CD4-positive, alpha-beta memory T cell (primary cell): ENCODE data around the gene ZNF609. TPM values are rescaled to one million over a fixed set of nuclear protein-coding genes. Genes with fewer than 3 reads are reported as not detected.
A peak's percentile ranks its signal among the peaks of the same experiment; 100 is the strongest.

Source experiments
- CTCF ChIA-PET: fragments of 350-600 bp; sonication (Branson Sonifier 250); formaldehyde crosslinking; loops from one replicate; lab custom pipeline; 2021; ENCODE audit warnings: inconsistent platforms; ENCODE audit not compliant: partially characterized antibody; lab: Charles Lee
- POLR2A ChIA-PET: fragments of 350-600 bp; sonication (Branson Sonifier 250); formaldehyde crosslinking; loops from one replicate; lab custom pipeline; 2021; ENCODE audit not compliant: partially characterized antibody; lab: Charles Lee
- DNase-seq, 5 donors: peaks; one replicate each; pipeline versions ENCODE4 v3.0.0 to v3.0.0-alpha.2; 2020 to 2022; ENCODE audit warnings: mixed read lengths in 1 of 5
- H3K27ac ChIP-seq: one replicate; pipeline ENCODE4 v1.7.0; 2013; ENCODE audit warnings: low read depth, low read length
- H3K27me3 ChIP-seq: 2 replicates; pipeline ENCODE4 v1.7.0; 2013; ENCODE audit warnings: mild to moderate bottlenecking, low read length, moderate library complexity; ENCODE audit not compliant: insufficient read depth
- H3K36me3 ChIP-seq: 2 replicates; pipeline ENCODE4 v1.7.0; 2013; ENCODE audit warnings: mild to moderate bottlenecking, low read length, moderate library complexity; ENCODE audit not compliant: insufficient read depth
- H3K4me1 ChIP-seq: 2 replicates; pipeline ENCODE4 v1.7.0; 2013; ENCODE audit warnings: mild to moderate bottlenecking, low read length, moderate library complexity; ENCODE audit not compliant: insufficient read depth
- H3K4me3 ChIP-seq, 2 donors: one replicate each; pipeline ENCODE4 v1.7.0; 2013; ENCODE audit warnings: low read length in 2 of 2, mild to moderate bottlenecking in 1 of 2
- H3K9me3 ChIP-seq, 2 donors: one replicate each; pipeline ENCODE4 v1.7.0; 2013; ENCODE audit warnings: low read length in 2 of 2, control low read depth in 1 of 2; ENCODE audit not compliant: control insufficient read depth in 1 of 2
- H3K27ac Mint-ChIP-seq, 7 donors: one replicate each; pipeline ENCODE4 v1.8.0; 2020 to 2021; ENCODE audit warnings: mixed read lengths in 7 of 7, mild to moderate bottlenecking in 6 of 7, inconsistent platforms in 3 of 7, moderate library complexity in 3 of 7
- H3K27me3 Mint-ChIP-seq, 2 donors: one replicate each; pipeline ENCODE4 v1.8.0; 2020 to 2021; ENCODE audit warnings: mixed read lengths in 2 of 2
- H3K36me3 Mint-ChIP-seq, 2 donors: one replicate each; pipeline ENCODE4 v1.8.0; 2020 to 2021; ENCODE audit warnings: mixed read lengths in 2 of 2, inconsistent platforms in 1 of 2, mild to moderate bottlenecking in 1 of 2
- H3K4me1 Mint-ChIP-seq, 4 donors: one replicate each; pipeline ENCODE4 v1.8.0; 2020 to 2021; ENCODE audit warnings: mixed read lengths in 4 of 4, mild to moderate bottlenecking in 1 of 4
- H3K4me3 Mint-ChIP-seq, 8 donors: one replicate each; pipeline ENCODE4 v1.8.0; 2020 to 2021; ENCODE audit warnings: mixed read lengths in 8 of 8, mild to moderate bottlenecking in 7 of 8, moderate library complexity in 6 of 8, inconsistent platforms in 3 of 8
- H3K9me3 Mint-ChIP-seq, 8 donors: one replicate each; pipeline ENCODE4 v1.8.0; 2020 to 2021; ENCODE audit warnings: mixed read lengths in 8 of 8, mild to moderate bottlenecking in 5 of 8, inconsistent platforms in 3 of 8, moderate library complexity in 1 of 8
- intact Hi-C: fragments of 100-400 bp; cut with micrococcal nuclease; formaldehyde crosslinking; loops from one replicate; pipeline ENCODE4 v1.15.1; 2023
- polyA plus RNA-seq, 2 donors: library from polyadenylated mRNA; unstranded; fragments of 300-500 nt; fragmentation: Illumina TruSeq; gene quantifications; one replicate each; pipeline ENCODE4 v1.2.3, GENCODE V29; 2021
- total RNA-seq, 2 experiments: library from RNA; stranded (reverse); gene quantifications; one replicate each; pipeline ENCODE4 v1.2.3, GENCODE V29; 2021

Gene ZNF609
- total and polyA plus RNA-seq, 4 experiments from 2014 or later = 1.4 to 56.9 (median 35.1) TPM

DNA sequence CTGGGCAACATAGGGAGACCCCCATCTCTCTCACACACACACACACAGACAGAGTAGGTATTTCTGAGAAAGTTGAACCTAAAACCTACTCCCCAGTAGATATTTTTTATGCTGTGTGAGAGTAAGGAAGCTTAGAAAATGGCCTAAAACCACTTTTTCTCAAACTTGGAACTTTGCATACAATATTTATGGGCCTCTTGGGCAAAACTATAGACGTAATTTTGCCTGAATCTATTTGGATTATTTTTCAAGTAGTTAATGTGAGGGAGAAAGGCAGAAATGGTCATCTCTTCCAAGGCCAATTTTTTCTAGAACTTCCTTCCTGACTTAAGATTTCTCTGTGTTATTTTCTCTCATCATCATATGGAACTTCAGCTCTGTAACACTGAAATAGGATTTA is 81.7 kb downstream of the ZNF609 start:
- Histone ChIP-seq H3K9me3 (no peaks in the 10 kb centered on the region), H3K4me3 (no peak overlapping the region), H3K4me1 (no peaks in the 10 kb centered on the region), H3K36me3 (no peaks in the 10 kb centered on the region), H3K27ac (no peak overlapping the region), H3K27me3 (no peaks in the 10 kb centered on the region)
- intact Hi-C loops = no loop called here
- H3K9me3 Mint-ChIP-seq = peaks cover 0 to 3% (median 0%) of the 10 kb centered on the region in 8 donors
- H3K4me1 Mint-ChIP-seq = peaks cover 18 to 44% (median 26%) of the 10 kb centered on the region in 4 donors
- H3K27ac Mint-ChIP-seq = no peak overlapping the region
- H3K4me3 Mint-ChIP-seq = no peak overlapping the region
- no peaks in the 10 kb centered on the region for H3K27me3 Mint-ChIP-seq
- CTCF ChIA-PET = no interaction called here
- H3K36me3 Mint-ChIP-seq = peaks cover 9 to 23% of the 10 kb centered on the region in 2 donors
- DNase-seq = no peak
- POLR2A ChIA-PET = no interaction called here

DNA sequence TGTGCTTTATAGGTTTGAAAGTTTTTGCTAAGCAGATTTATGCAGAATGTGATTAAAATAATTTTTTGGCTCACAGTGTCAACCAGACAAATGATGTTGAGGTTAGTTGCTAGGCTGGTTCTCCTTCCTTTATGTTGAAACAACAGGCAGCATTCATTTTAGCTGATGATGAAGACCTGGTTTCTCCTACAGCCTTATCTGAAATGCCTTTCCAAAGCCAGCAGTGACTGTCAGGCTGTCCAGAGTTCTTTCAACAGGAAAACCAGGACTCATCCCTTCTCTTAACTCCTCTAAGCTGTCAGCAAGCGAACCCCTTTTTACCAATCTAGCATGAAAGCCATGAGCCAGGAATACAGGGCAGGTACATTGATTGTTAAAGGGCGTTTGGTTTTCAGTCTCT is 84.1 kb downstream of the ZNF609 start:
- H3K4me1 Mint-ChIP-seq = peaks cover 26 to 61% (median 39%) of the 10 kb centered on the region in 4 donors
- H3K27me3 Mint-ChIP-seq = no peaks in the 10 kb centered on the region
- no peaks in the 10 kb centered on the region for H3K9me3 ChIP-seq
- H3K4me1 ChIP-seq = peaks cover 3% of the 10 kb centered on the region
- peak overlapping the region in 6 of 7 donors; percentile 7 to 62 (median 30) for H3K27ac Mint-ChIP-seq
- peaks cover 0 to 3% (median 0%) of the 10 kb centered on the region in 8 donors for H3K9me3 Mint-ChIP-seq
- CTCF ChIA-PET = interaction anchor here (1.5 kb wide), 1 partner anchor 22 kb away, joined by 4 read pairs; no protein-coding TSS in a partner anchor
- H3K27ac ChIP-seq = no peak overlapping the region
- peaks cover 9 to 25% of the 10 kb centered on the region in 2 donors for H3K36me3 Mint-ChIP-seq
- no peak overlapping the region for H3K4me3 ChIP-seq
- H3K36me3 ChIP-seq = no peaks in the 10 kb centered on the region
- H3K27me3 ChIP-seq = no peaks in the 10 kb centered on the region
- POLR2A ChIA-PET = interaction anchor here (0.6 kb wide), 1 partner anchor 30 kb away, joined by 3 read pairs; no protein-coding TSS in a partner anchor
- no peak for DNase-seq
- intact Hi-C loops = no loop called here
- H3K4me3 Mint-ChIP-seq = no peak overlapping the region

DNA sequence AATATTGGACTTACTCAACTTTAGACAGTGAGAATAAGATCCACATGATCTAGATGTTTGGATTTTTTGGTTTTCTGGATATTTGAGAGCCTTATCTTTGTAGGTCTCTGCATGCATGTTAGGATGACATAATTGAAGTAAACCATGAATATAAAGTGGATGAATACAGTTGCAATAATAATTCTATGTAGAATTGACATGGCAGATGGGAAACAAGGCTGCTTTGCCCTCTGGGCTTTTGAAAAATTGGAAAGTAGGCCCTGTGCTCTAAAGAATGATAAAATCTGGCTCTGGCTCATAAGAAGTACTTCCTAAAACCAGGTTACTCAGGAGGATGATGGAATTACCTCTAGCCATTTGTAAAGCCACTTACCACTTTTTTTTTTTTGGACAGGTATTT is 86.9 kb downstream of the ZNF609 start:
- Histone ChIP-seq H3K27me3 (no peaks in the 10 kb centered on the region), H3K36me3 (no peaks in the 10 kb centered on the region), H3K4me3 (no peak overlapping the region), H3K27ac (no peak overlapping the region), H3K4me1 (peaks cover 3% of the 10 kb centered on the region), H3K9me3 (no peaks in the 10 kb centered on the region)
- Mint-ChIP-seq H3K27me3 (no peaks in the 10 kb centered on the region), H3K27ac (no peak overlapping the region), H3K36me3 (peaks cover 4 to 25% of the 10 kb centered on the region in 2 donors), H3K9me3 (peaks cover 0 to 3% (median 0%) of the 10 kb centered on the region in 8 donors), H3K4me3 (peak overlapping the region in 1 of 8 donors; percentile 20), H3K4me1 (peaks cover 29 to 76% (median 46%) of the 10 kb centered on the region in 4 donors)
- ChIA-PET CTCF (no interaction called here), POLR2A (no interaction called here)
- intact Hi-C loops = no loop called here
- no peak for DNase-seq

DNA sequence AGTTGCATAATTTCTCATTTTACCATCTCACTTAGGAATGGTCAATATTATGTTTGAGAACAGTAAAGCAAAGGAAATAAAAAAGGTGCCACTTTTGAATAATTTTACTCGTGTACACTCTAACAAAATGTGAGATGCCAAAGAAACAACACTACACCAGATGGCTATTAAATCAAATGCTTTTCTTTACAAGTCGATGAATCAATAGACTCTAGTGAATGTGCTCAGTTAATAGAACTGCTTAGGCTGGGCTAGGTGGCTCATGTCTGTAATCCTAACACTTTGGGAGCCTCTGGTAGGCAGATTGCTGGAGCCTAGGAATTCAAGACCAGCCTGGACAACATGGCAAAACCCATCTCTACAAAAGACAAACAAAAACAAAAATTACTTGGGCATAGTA is 87.9 kb downstream of the ZNF609 start:
- H3K4me1 ChIP-seq = peaks cover 3% of the 10 kb centered on the region
- no peak for DNase-seq
- no peaks in the 10 kb centered on the region for H3K9me3 ChIP-seq
- no peak overlapping the region for H3K27ac ChIP-seq
- no peaks in the 10 kb centered on the region for H3K36me3 ChIP-seq
- intact Hi-C loops = no loop called here
- peaks cover 2 to 25% of the 10 kb centered on the region in 2 donors for H3K36me3 Mint-ChIP-seq
- H3K4me3 ChIP-seq = no peak overlapping the region
- no peak overlapping the region for H3K27ac Mint-ChIP-seq
- POLR2A ChIA-PET = interaction anchor here (0.6 kb wide), 1 partner anchor 45 kb away, joined by 3 read pairs; no protein-coding TSS in a partner anchor
- no peaks in the 10 kb centered on the region for H3K27me3 ChIP-seq
- H3K9me3 Mint-ChIP-seq = peaks cover 0 to 3% (median 0%) of the 10 kb centered on the region in 8 donors
- H3K27me3 Mint-ChIP-seq = no peaks in the 10 kb centered on the region
- no peak overlapping the region for H3K4me3 Mint-ChIP-seq
- CTCF ChIA-PET = interaction anchor here (0.8 kb wide), 1 partner anchor 105 kb away, joined by 3 read pairs; no protein-coding TSS in a partner anchor
- peaks cover 29 to 74% (median 44%) of the 10 kb centered on the region in 4 donors for H3K4me1 Mint-ChIP-seq

DNA sequence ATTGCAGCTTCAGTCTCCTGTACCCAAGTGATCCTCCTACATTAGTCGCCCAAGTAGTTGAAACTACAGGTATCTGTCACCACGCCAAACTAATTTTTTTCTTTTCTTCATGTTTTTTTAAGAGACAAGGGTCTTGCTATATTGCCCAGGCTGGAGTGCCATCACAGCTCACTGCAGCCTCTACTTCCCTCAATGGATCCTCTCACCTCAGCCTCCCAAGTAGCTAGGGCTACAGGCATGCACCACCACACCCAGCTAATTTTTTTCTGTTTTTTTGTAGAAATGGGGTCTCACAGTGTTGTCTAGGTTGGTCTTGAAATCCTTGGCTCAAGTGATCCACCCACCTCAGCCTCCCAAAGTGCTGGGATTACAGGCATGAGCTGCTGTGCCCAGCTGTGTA is 89.5 kb downstream of the ZNF609 start:
- no peak for DNase-seq
- Histone ChIP-seq H3K36me3 (no peaks in the 10 kb centered on the region), H3K4me1 (peaks cover 3% of the 10 kb centered on the region), H3K27ac (no peak overlapping the region), H3K27me3 (no peaks in the 10 kb centered on the region), H3K4me3 (no peak overlapping the region), H3K9me3 (no peaks in the 10 kb centered on the region)
- Mint-ChIP-seq H3K4me3 (no peak overlapping the region), H3K4me1 (peaks cover 19 to 62% (median 36%) of the 10 kb centered on the region in 4 donors), H3K9me3 (no peaks in the 10 kb centered on the region), H3K36me3 (peaks cover 2 to 16% of the 10 kb centered on the region in 2 donors), H3K27me3 (no peaks in the 10 kb centered on the region), H3K27ac (no peak overlapping the region)
- ChIA-PET CTCF (interaction anchor here (1.1 kb wide), 3 partner anchors 9 to 104 kb away, joined by 3 read pairs; no protein-coding TSS in a partner anchor), POLR2A (interaction anchor here (0.5 to 1.4 kb wide), 2 partner anchors 19 to 63 kb away, joined by 3 read pairs; no protein-coding TSS in a partner anchor)
- intact Hi-C loops = no loop called here

DNA sequence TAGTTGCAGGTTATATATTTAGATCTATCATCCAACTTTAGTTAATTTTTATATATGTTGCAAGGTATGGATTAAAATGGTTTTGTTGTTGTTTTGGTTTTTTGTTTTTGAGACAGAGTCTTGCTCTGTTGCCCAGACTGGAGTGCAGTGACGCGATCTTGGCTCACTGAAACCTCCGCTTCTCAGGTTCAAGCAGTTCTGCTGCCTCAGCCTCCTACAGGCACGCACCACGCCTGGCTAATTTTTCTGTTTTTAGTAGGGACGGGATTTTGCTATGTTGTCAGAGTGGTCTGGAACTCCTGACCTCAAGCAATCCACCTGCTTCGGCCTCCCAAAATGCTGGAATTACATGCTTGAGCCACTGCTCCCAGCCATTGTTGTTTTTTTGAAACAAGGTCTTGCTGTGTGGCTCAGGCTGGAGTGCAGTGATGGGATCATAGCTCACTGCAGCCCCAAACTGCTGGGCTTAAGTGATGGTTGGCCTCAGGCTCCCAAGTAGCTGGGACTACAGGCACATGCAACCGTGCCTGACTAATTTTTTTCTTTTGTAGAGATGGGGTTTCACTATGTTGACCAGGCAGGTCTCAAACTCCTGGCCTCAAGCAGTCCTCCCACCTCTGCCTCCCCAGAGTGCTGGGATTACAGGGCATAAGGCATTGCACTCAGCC is 92.0 kb downstream of the ZNF609 start:
- POLR2A ChIA-PET = interaction anchor here (1.0 kb wide), 1 partner anchor 82 kb away, joined by 3 read pairs; no protein-coding TSS in a partner anchor
- peaks cover 16 to 46% (median 28%) of the 10 kb centered on the region in 4 donors for H3K4me1 Mint-ChIP-seq
- H3K27ac Mint-ChIP-seq = peak overlapping the region in 1 of 7 donors; percentile 69
- CTCF ChIA-PET = interaction anchor here (1.4 kb wide), 1 partner anchor 22 kb away, joined by 3 read pairs; no protein-coding TSS in a partner anchor
- peaks cover 3% of the 10 kb centered on the region for H3K4me1 ChIP-seq
- no peaks in the 10 kb centered on the region for H3K27me3 ChIP-seq
- no peaks in the 10 kb centered on the region for H3K9me3 Mint-ChIP-seq
- H3K27ac ChIP-seq = no peak overlapping the region
- H3K4me3 ChIP-seq = no peak overlapping the region
- intact Hi-C loops = no loop called here
- H3K27me3 Mint-ChIP-seq = no peaks in the 10 kb centered on the region
- DNase-seq = no peak
- H3K36me3 Mint-ChIP-seq = peaks cover 0 to 9% of the 10 kb centered on the region in 2 donors
- H3K36me3 ChIP-seq = no peaks in the 10 kb centered on the region
- H3K9me3 ChIP-seq = no peaks in the 10 kb centered on the region
- H3K4me3 Mint-ChIP-seq = peak overlapping the region in 1 of 8 donors; percentile 16

DNA sequence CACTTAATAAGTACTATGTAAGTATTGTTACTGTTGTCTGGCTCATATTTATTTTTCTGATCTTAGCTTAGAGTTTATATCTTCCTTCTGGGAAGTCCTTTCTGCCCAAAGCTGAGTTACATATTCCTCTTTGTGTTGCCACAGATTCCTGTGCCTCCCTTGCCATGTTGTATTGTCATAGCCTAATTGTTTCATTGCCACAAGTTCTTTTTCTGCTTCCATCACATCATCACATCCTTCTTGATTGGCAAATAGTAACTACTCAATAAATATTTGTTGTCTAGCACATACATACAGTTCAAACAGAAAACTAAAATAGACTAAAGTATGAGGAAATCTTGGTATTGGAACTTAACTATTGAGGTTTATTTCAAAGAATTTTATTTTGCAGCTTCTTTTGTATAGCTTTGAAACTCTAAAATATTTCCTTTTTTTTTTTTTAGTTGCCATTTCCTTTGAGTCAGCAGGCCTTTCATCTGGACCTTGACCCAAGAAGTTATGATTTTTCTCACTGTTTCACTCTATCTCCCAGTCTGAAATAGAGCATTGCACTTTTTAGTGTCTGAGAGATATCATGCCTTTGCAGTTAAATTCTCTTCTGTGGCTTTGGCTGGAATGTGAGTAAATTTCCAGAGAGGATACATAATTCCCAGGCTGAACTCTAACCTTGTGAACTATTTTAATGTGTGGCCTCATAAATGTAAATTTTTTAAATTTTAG is 98.2 kb downstream of the ZNF609 start:
- Mint-ChIP-seq H3K4me3 (no peak overlapping the region), H3K4me1 (peaks cover 30 to 47% (median 35%) of the 10 kb centered on the region in 4 donors), H3K36me3 (peaks cover 5 to 9% of the 10 kb centered on the region in 2 donors), H3K27ac (peak overlapping the region in 3 of 7 donors; percentile 33 to 53 (median 49)), H3K9me3 (no peaks in the 10 kb centered on the region), H3K27me3 (no peaks in the 10 kb centered on the region)
- CTCF ChIA-PET = interaction anchor here (1.0 to 1.6 kb wide), 4 partner anchors 9 to 93 kb away, joined by 3 to 4 read pairs (median 3); no protein-coding TSS in a partner anchor
- POLR2A ChIA-PET = no interaction called here
- intact Hi-C loops = no loop called here
- no peaks in the 10 kb centered on the region for H3K9me3 ChIP-seq
- H3K27me3 ChIP-seq = no peaks in the 10 kb centered on the region
- no peak for DNase-seq
- H3K4me3 ChIP-seq = no peak overlapping the region
- H3K4me1 ChIP-seq = peaks cover 16% of the 10 kb centered on the region
- H3K27ac ChIP-seq = no peak overlapping the region
- no peaks in the 10 kb centered on the region for H3K36me3 ChIP-seq
